NCI-H146 treated with DMSO at 0.1 percent for 48 hours (cell line): ENCODE measurements around the gene CRLF1.

ENCODE experiments used
- DNase-seq: peaks from one replicate; lab custom pipeline; 2025; ENCODE audit not compliant: unreplicated experiment; lab: John Stamatoyannopoulos, UW

CRLF1 gene

GRCh38 chr19:18558604-18559003 is 48.0 kb downstream of the CRLF1 start:
- no peak for DNase-seq

GRCh38 chr19:18558202-18558555 is 48.4 kb downstream of the CRLF1 start:
- no peak for DNase-seq

GRCh38 chr19:18557411-18558201 is 49.0 kb downstream of the CRLF1 start, which contains the start of gene KXD1:
Gene KXD1, plus strand, starts transcription at chr19:18557870. Its CDS starts 4,187 bp downstream, at chr19:18562057.
- peak; percentile 96 for DNase-seq

GRCh38 chr19:18551631-18552030 is 55.0 kb downstream of the CRLF1 start:
- peak; percentile 20 for DNase-seq

GRCh38 chr19:18543814-18544475 is 62.7 kb downstream of the CRLF1 start:
- DNase-seq = peak; percentile 41
